ENCODE data around the gene PLEKHG4B. TPM values are rescaled to one million over a fixed set of nuclear protein-coding genes. Genes with fewer than 3 reads are reported as not detected.
A peak's percentile ranks its signal among the peaks of the same experiment; 100 is the strongest.

Gene PLEKHG4B
- total RNA-seq, 1 experiment from 2014 or later = not detected

- BruUV-seq (replicated peaks) = no TSS peak
- peak overlapping the region; percentile 59 for H3K27ac Mint-ChIP-seq (ENCODE audit: low read depth, unreplicated experiment)
- ChIA-PET POLR2A (no interaction called here), CTCF (interaction anchor here (0.6 kb wide), 1 partner anchor 27 kb away, joined by 4 read pairs; no protein-coding TSS in a partner anchor)
- intact Hi-C loops (cut with micrococcal nuclease) = no loop called here
- H3K9me3 Mint-ChIP-seq (ENCODE audit: unreplicated experiment) = no peaks in the 10 kb centered on the region
- H3K4me3 Mint-ChIP-seq (ENCODE audit: unreplicated experiment) = no peak overlapping the region
- no peaks in the 10 kb centered on the region for H3K36me3 Mint-ChIP-seq (ENCODE audit: insufficient read depth, unreplicated experiment)
- no peak for DNase-seq (ENCODE audit: unreplicated experiment)
- peaks cover 41% of the 10 kb centered on the region for H3K27me3 Mint-ChIP-seq (ENCODE audit: insufficient read depth, unreplicated experiment)
- no peak for TF ChIP-seq CTCF (IDR thresholded peaks at IDR 0.05; ENCODE audit: unreplicated experiment)
- H3K4me1 Mint-ChIP-seq (ENCODE audit: insufficient read depth, unreplicated experiment) = peaks cover 5% of the 10 kb centered on the region
Observed at GRCh38 chr5:161803-162110, 69.8 kb downstream of the PLEKHG4B start.

- POLR2A ChIA-PET = no interaction called here
- DNase-seq (ENCODE audit: unreplicated experiment) = no peak
- H3K27me3 Mint-ChIP-seq (ENCODE audit: insufficient read depth, unreplicated experiment) = peaks cover 37% of the 10 kb centered on the region
- no peaks in the 10 kb centered on the region for H3K9me3 Mint-ChIP-seq (ENCODE audit: unreplicated experiment)
- no peak overlapping the region for H3K4me3 Mint-ChIP-seq (ENCODE audit: unreplicated experiment)
- no peak for TF ChIP-seq CTCF (IDR thresholded peaks at IDR 0.05; ENCODE audit: unreplicated experiment)
- CTCF ChIA-PET = interaction anchor here (0.6 kb wide), 1 partner anchor 26 kb away, joined by 4 read pairs; no protein-coding TSS in a partner anchor
- H3K36me3 Mint-ChIP-seq (ENCODE audit: insufficient read depth, unreplicated experiment) = no peaks in the 10 kb centered on the region
- H3K4me1 Mint-ChIP-seq (ENCODE audit: insufficient read depth, unreplicated experiment) = peaks cover 5% of the 10 kb centered on the region
- no peak overlapping the region for H3K27ac Mint-ChIP-seq (ENCODE audit: low read depth, unreplicated experiment)
- no TSS peak for BruUV-seq (replicated peaks)
- intact Hi-C loops (cut with micrococcal nuclease) = no loop called here
Observed at GRCh38 chr5:162190-162564, 70.2 kb downstream of the PLEKHG4B start.

GRCh38 chr5:162565-163337 lies 70.8 kb downstream of the PLEKHG4B start:
- CTCF ChIA-PET = interaction anchor here (0.5 kb wide), 1 partner anchor 465 kb away, joined by 5 read pairs; no protein-coding TSS in a partner anchor
- no TSS peak for BruUV-seq (replicated peaks)
- POLR2A ChIA-PET = no interaction called here
- no peak overlapping the region for H3K4me3 Mint-ChIP-seq (ENCODE audit: unreplicated experiment)
- TF ChIP-seq CTCF (IDR thresholded peaks at IDR 0.05; ENCODE audit: unreplicated experiment) = no peak
- DNase-seq (ENCODE audit: unreplicated experiment) = no peak
- no peaks in the 10 kb centered on the region for H3K36me3 Mint-ChIP-seq (ENCODE audit: insufficient read depth, unreplicated experiment)
- peaks cover 5% of the 10 kb centered on the region for H3K4me1 Mint-ChIP-seq (ENCODE audit: insufficient read depth, unreplicated experiment)
- H3K27ac Mint-ChIP-seq (ENCODE audit: low read depth, unreplicated experiment) = no peak overlapping the region
- no peaks in the 10 kb centered on the region for H3K9me3 Mint-ChIP-seq (ENCODE audit: unreplicated experiment)
- peaks cover 34% of the 10 kb centered on the region for H3K27me3 Mint-ChIP-seq (ENCODE audit: insufficient read depth, unreplicated experiment)
- intact Hi-C loops (cut with micrococcal nuclease) = no loop called here

GRCh38 chr5:163338-163620 lies 71.3 kb downstream of the PLEKHG4B start:
- no peak for TF ChIP-seq CTCF (IDR thresholded peaks at IDR 0.05; ENCODE audit: unreplicated experiment)
- Mint-ChIP-seq H3K27ac (ENCODE audit: low read depth, unreplicated experiment) (no peak overlapping the region), H3K4me1 (ENCODE audit: insufficient read depth, unreplicated experiment) (peaks cover 5% of the 10 kb centered on the region), H3K36me3 (ENCODE audit: insufficient read depth, unreplicated experiment) (no peaks in the 10 kb centered on the region), H3K4me3 (ENCODE audit: unreplicated experiment) (no peak overlapping the region), H3K27me3 (ENCODE audit: insufficient read depth, unreplicated experiment) (peaks cover 34% of the 10 kb centered on the region), H3K9me3 (ENCODE audit: unreplicated experiment) (no peaks in the 10 kb centered on the region)
- no peak for DNase-seq (ENCODE audit: unreplicated experiment)
- POLR2A ChIA-PET = no interaction called here
- intact Hi-C loops (cut with micrococcal nuclease) = no loop called here
- no TSS peak for BruUV-seq (replicated peaks)
- CTCF ChIA-PET = no interaction called here

All from MCF 10A (cell line).